CD14-positive monocyte (primary cell): ENCODE results near the gene DTNB. TPM values are rescaled to one million over a fixed set of nuclear protein-coding genes. Genes with fewer than 3 reads are reported as not detected.

Experiments
- DNase-seq, 3 donors: peaks; one replicate each; pipeline ENCODE4 v3.0.0-alpha.2; 2011 to 2022
- H2AFZ ChIP-seq: 2 replicates; pipeline ENCODE4 v1.6.0; 2012; ENCODE audit warnings: mild to moderate bottlenecking, low read depth, low read length, inconsistent platforms; ENCODE audit not compliant: insufficient read depth, poor library complexity, severe bottlenecking
- H3K27ac ChIP-seq, 2 donors: 1 replicate in 1 of 2; 2 replicates in 1 of 2; pipeline ENCODE4 v1.5.1; 2012 to 2013; ENCODE audit warnings: low read length in 2 of 2, control low read depth in 1 of 2, inconsistent platforms in 1 of 2, low read depth in 1 of 2, mild to moderate bottlenecking in 1 of 2
- H3K27me3 ChIP-seq, 2 donors: one replicate each; pipeline versions ENCODE4 v1.6.0 to v1.6.1; 2011 to 2013; ENCODE audit warnings: low read length in 2 of 2; ENCODE audit not compliant: control insufficient read depth in 2 of 2, insufficient read depth in 2 of 2
- H3K36me3 ChIP-seq, 2 donors: replicated peaks in 1 of 2; 1 replicate in 1 of 2; 2 replicates in 1 of 2; pipeline versions ENCODE4 v1.5.1 to v1.6.1; 2012 to 2013; ENCODE audit warnings: low read length in 2 of 2, control low read depth in 1 of 2, inconsistent platforms in 1 of 2, mild to moderate bottlenecking in 1 of 2; ENCODE audit not compliant: insufficient read depth in 2 of 2, control insufficient read depth in 1 of 2
- H3K4me1 ChIP-seq, 2 donors: 1 replicate in 1 of 2; 2 replicates in 1 of 2; pipeline versions ENCODE4 v1.5.1 to v1.6.1; 2012 to 2013; ENCODE audit warnings: low read length in 2 of 2, control low read depth in 1 of 2, inconsistent platforms in 1 of 2, mild to moderate bottlenecking in 1 of 2, moderate library complexity in 1 of 2; ENCODE audit not compliant: insufficient read depth in 2 of 2, control insufficient read depth in 1 of 2
- H3K4me2 ChIP-seq: replicated peaks from 2 replicates; pipeline ENCODE3; 2012; ENCODE audit warnings: low read length, moderate library complexity, mild to moderate bottlenecking; ENCODE audit not compliant: poor library complexity, severe bottlenecking; ENCODE audit errors: extremely low read depth
- H3K4me3 ChIP-seq, 3 experiments: fragments of 200-600 bp in 1 of 3; sonication (generic) in 1 of 3; replicated peaks in 1 of 3; 1 replicate in 2 of 3; 2 replicates in 1 of 3; pipeline ENCODE4 v1.5.1; 2011 to 2013; ENCODE audit warnings: low read length in 3 of 3, mild to moderate bottlenecking in 3 of 3, control low read depth in 2 of 3, low read depth in 2 of 3, inconsistent platforms in 1 of 3, moderate library complexity in 1 of 3
- H3K79me2 ChIP-seq: 2 replicates; pipeline ENCODE4 v1.6.0; 2012; ENCODE audit warnings: mild to moderate bottlenecking, control low read depth, inconsistent platforms, low read length, moderate library complexity; ENCODE audit not compliant: insufficient read depth
- H3K9ac ChIP-seq: 2 replicates; pipeline ENCODE4 v1.6.0; 2017; ENCODE audit warnings: low read length, mild to moderate bottlenecking; ENCODE audit not compliant: insufficient read depth, poor library complexity, severe bottlenecking
- H3K9me3 ChIP-seq, 2 donors: replicated peaks in 1 of 2; 1 replicate in 1 of 2; 2 replicates in 1 of 2; pipeline versions ENCODE4 v1.5.1 to v1.6.1; 2012 to 2013; ENCODE audit warnings: low read length in 2 of 2, control low read depth in 1 of 2; ENCODE audit not compliant: control insufficient read depth in 1 of 2, insufficient read depth in 1 of 2
- H4K20me1 ChIP-seq: 2 replicates; pipeline ENCODE4 v1.6.0; 2012; ENCODE audit warnings: mild to moderate bottlenecking, low read length, control low read depth, moderate library complexity; ENCODE audit not compliant: insufficient read depth
- H3K27ac Mint-ChIP-seq, 7 donors: one replicate each; pipeline ENCODE4 v1.8.0; 2020; ENCODE audit warnings: mild to moderate bottlenecking in 7 of 7, mixed read lengths in 7 of 7, moderate library complexity in 6 of 7, inconsistent platforms in 2 of 7
- H3K27me3 Mint-ChIP-seq, 3 donors: one replicate each; pipeline ENCODE4 v1.8.0; 2021 to 2022; ENCODE audit warnings: low read depth in 3 of 3, mild to moderate bottlenecking in 3 of 3, mixed read lengths in 3 of 3, moderate library complexity in 3 of 3, inconsistent platforms in 1 of 3
- H3K36me3 Mint-ChIP-seq, 2 donors: one replicate each; pipeline ENCODE4 v1.8.0; 2020; ENCODE audit warnings: mixed read lengths in 2 of 2, inconsistent platforms in 1 of 2, mild to moderate bottlenecking in 1 of 2
- H3K4me1 Mint-ChIP-seq: one replicate; pipeline ENCODE4 v1.8.0; 2020; ENCODE audit warnings: mild to moderate bottlenecking, mixed read lengths
- H3K4me3 Mint-ChIP-seq, 2 donors: one replicate each; pipeline ENCODE4 v1.8.0; 2020; ENCODE audit warnings: mild to moderate bottlenecking in 2 of 2, mixed read lengths in 2 of 2, moderate library complexity in 1 of 2
- H3K9me3 Mint-ChIP-seq, 7 donors: one replicate each; pipeline ENCODE4 v1.8.0; 2020 to 2022; ENCODE audit warnings: mixed read lengths in 7 of 7, mild to moderate bottlenecking in 6 of 7, moderate library complexity in 6 of 7, inconsistent platforms in 2 of 7
- WGBS: methylation state at CpG from one replicate; pipeline ENCODE4 v1.1.5; 2013; ENCODE audit warnings: missing lambda C conversion rate; ENCODE audit not compliant: insufficient coverage; 5-methylcytosine and 5-hydroxymethylcytosine counted together
- intact Hi-C, 2 donors: fragments of 100-400 bp; cut with micrococcal nuclease; formaldehyde crosslinking; loops; one replicate each; pipeline versions ENCODE4 v1.15.0 to v1.15.1; 2023
- polyA plus RNA-seq, 3 donors: library from polyadenylated mRNA; depleted of rRNA in 1 of 3; unstranded in 2 of 3; stranded (reverse) in 1 of 3; fragments of 300-500 nt in 2 of 3; fragments of >200 nt in 1 of 3; fragmentation: Illumina TruSeq in 2 of 3; gene quantifications; 1 replicate in 2 of 3; 2 replicates in 1 of 3; pipeline ENCODE4 v1.2.3, GENCODE V29; 2012 to 2021
- TF ChIP-seq, protein P1 (sequence below): fragments of 200-600 bp; IDR thresholded peaks from one replicate; pipeline ENCODE4 v1.8.0; 2022; ENCODE audit warnings: antibody characterized with exemption, mild to moderate bottlenecking

DTNB gene
- polyA plus RNA-seq, 3 donors: 3.0 to 4.2 (median 3.3) TPM

DNA sequence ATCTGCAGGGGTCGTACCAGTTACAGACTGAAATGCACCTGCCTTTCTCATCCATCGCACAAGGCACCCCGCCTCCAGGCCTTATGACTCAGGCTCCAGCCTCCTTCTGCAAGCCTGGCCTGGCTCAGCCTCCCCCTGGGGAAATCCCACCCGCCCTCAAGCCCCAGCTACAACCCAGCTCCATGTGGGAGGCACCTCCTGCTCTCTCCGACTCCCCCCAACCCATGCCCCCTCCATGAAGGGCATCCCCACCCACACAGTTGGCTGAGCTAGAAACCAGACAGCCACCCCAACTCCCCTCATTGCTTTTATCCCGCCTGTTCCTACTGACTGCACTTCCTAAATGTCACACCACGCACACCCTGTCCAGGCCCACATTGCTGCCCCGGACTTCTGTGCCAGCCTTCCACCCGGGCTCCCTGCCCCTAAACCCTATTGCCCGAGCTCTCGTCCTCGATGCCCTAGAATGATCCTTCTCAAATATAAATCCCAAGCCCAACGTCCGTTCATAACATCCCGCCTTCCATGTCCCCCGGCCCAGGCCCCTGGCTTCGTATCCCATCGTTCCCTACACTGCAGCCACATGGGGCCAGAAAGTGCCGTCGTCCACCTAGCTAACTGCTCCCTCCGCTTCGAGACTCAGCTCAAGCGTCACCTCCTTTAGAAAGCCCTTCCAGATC, 341.6 kb downstream of the DTNB start:
- WGBS: 94% methylated on average over 22 of the region's 23 CpGs
- Histone ChIP-seq H3K36me3 (peaks cover 0 to 8% of the 10 kb centered on the region in 2 donors), H4K20me1 (peaks cover 98% of the 10 kb centered on the region), H3K27ac (no peak overlapping the region), H3K9ac (no peak overlapping the region), H3K4me2 (no peak overlapping the region), H3K9me3 (peaks cover 3 to 9% of the 10 kb centered on the region in 2 donors), H3K27me3 (no peaks in the 10 kb centered on the region), H3K4me3 (no peak overlapping the region), H3K4me1 (peaks cover 4% of the 10 kb centered on the region in 2 donors), H3K79me2 (peaks cover 6% of the 10 kb centered on the region), H2AFZ (no peak overlapping the region)
- intact Hi-C loops: no loop called here
- no peak for DNase-seq
- Mint-ChIP-seq H3K4me3 (no peak overlapping the region), H3K36me3 (peaks cover 18 to 27% of the 10 kb centered on the region in 2 donors), H3K9me3 (peaks cover 8 to 11% (median 10%) of the 10 kb centered on the region in 7 donors), H3K27me3 (peaks cover 0 to 3% (median 2%) of the 10 kb centered on the region in 3 donors), H3K4me1 (peaks cover 20% of the 10 kb centered on the region), H3K27ac (peak overlapping the region in 1 of 7 donors; percentile 1)
- TF ChIP-seq, protein P1, sequence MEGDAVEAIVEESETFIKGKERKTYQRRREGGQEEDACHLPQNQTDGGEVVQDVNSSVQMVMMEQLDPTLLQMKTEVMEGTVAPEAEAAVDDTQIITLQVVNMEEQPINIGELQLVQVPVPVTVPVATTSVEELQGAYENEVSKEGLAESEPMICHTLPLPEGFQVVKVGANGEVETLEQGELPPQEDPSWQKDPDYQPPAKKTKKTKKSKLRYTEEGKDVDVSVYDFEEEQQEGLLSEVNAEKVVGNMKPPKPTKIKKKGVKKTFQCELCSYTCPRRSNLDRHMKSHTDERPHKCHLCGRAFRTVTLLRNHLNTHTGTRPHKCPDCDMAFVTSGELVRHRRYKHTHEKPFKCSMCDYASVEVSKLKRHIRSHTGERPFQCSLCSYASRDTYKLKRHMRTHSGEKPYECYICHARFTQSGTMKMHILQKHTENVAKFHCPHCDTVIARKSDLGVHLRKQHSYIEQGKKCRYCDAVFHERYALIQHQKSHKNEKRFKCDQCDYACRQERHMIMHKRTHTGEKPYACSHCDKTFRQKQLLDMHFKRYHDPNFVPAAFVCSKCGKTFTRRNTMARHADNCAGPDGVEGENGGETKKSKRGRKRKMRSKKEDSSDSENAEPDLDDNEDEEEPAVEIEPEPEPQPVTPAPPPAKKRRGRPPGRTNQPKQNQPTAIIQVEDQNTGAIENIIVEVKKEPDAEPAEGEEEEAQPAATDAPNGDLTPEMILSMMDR: no peak

DNA sequence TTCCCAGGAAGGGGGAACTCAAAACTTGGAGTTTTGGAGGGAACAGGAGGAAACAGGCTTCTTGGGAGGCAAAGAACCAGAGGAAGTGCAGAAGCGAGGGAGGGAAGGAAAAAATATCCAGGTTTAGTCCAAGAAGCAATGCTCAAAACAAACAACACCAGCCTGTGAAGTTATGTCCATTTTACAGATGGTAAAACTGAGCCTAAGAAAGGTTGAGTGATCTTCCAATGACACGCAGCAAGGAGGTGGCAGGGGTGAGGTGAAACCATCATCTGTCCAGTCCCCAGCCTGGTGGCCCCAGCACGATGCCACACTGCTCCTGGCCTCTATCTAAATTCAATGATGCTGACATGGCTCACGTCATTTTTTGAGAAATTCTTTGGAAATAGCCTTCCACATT, 342.4 kb downstream of the DTNB start:
- 100% methylated on average over 2 of the region's 4 CpGs for WGBS
- Histone ChIP-seq H3K4me2 (no peak overlapping the region), H3K79me2 (peaks cover 3% of the 10 kb centered on the region), H2AFZ (no peak overlapping the region), H4K20me1 (peaks cover 96% of the 10 kb centered on the region), H3K9me3 (peaks cover 10 to 16% of the 10 kb centered on the region in 2 donors), H3K27me3 (no peaks in the 10 kb centered on the region), H3K36me3 (peaks cover 0 to 15% of the 10 kb centered on the region in 2 donors), H3K27ac (no peak overlapping the region), H3K9ac (no peak overlapping the region), H3K4me1 (peaks cover 2% of the 10 kb centered on the region in 2 donors), H3K4me3 (no peak overlapping the region)
- DNase-seq: no peak
- H3K27me3 Mint-ChIP-seq: peaks cover 2 to 4% (median 3%) of the 10 kb centered on the region in 3 donors
- H3K4me3 Mint-ChIP-seq: no peak overlapping the region
- peaks cover 17 to 20% (median 19%) of the 10 kb centered on the region in 7 donors for H3K9me3 Mint-ChIP-seq
- intact Hi-C loops: no loop called here
- TF ChIP-seq, protein P1: no peak
- H3K36me3 Mint-ChIP-seq: peaks cover 26 to 31% of the 10 kb centered on the region in 2 donors
- H3K4me1 Mint-ChIP-seq: peaks cover 18% of the 10 kb centered on the region
- no peak overlapping the region for H3K27ac Mint-ChIP-seq
